Measurements from ENCODE around the gene DHRS13. TPM values are rescaled to one million over a fixed set of nuclear protein-coding genes. Genes with fewer than 3 reads are reported as not detected.

DHRS13 gene
- total RNA-seq, 1 donor from 2014 or later: 3.1 TPM

DNA sequence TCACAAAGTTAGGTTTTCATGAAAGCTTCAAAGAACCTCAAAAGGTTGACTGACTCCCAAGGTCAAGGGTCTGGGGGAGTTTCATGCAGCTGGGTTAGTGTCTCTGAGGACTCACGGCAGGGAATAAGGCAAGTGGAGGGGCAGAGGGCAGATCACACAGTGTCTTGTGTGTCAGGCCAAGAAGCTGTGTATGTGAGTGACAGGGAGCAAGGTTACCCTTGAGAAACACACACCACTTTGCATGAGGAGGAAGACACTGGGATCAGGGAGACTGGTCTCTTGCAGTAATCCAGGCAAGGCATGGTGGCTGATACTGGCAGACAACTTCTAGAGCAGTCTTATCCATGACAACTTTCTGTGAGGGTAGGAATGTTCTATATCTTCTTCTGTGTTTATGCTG lies 11.7 kb downstream of the DHRS13 start:
- peaks cover 53% of the 10 kb centered on the region for H3K4me1 ChIP-seq
- DNase-seq: no peak
- H3K9me3 ChIP-seq (replicated peaks): no peaks in the 10 kb centered on the region
- intact Hi-C loops (cut with micrococcal nuclease): no loop called here
- no peak overlapping the region for H3K4me3 ChIP-seq
- TF ChIP-seq, protein P1, sequence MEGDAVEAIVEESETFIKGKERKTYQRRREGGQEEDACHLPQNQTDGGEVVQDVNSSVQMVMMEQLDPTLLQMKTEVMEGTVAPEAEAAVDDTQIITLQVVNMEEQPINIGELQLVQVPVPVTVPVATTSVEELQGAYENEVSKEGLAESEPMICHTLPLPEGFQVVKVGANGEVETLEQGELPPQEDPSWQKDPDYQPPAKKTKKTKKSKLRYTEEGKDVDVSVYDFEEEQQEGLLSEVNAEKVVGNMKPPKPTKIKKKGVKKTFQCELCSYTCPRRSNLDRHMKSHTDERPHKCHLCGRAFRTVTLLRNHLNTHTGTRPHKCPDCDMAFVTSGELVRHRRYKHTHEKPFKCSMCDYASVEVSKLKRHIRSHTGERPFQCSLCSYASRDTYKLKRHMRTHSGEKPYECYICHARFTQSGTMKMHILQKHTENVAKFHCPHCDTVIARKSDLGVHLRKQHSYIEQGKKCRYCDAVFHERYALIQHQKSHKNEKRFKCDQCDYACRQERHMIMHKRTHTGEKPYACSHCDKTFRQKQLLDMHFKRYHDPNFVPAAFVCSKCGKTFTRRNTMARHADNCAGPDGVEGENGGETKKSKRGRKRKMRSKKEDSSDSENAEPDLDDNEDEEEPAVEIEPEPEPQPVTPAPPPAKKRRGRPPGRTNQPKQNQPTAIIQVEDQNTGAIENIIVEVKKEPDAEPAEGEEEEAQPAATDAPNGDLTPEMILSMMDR (IDR thresholded peaks at IDR 0.05; ENCODE audit: borderline replicate concordance): no peak
- H3K27ac ChIP-seq (replicated peaks): peak overlapping the region; percentile 58
- H3K27me3 ChIP-seq (ENCODE audit: low read depth): no peaks in the 10 kb centered on the region
- no peaks in the 10 kb centered on the region for H3K36me3 ChIP-seq

DNA sequence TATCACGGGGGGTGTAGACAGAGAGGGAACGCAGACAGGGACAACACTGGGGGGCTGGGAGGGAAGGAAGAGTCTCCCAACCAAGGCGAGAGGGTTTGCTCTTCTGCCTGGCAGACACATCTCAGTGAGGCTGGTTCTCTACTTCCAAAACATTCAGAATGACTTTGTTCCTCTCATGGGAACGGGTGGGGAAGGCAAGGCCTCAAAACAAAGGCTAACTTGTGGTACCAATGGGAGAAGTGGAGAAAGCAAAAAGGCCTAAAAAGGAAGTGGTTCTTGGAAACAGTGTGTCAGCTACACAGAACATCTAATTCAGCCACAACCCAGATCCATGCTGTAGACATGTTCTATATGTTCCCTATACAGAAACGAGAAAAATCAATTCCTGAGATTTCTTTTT lies 12.9 kb downstream of the DHRS13 start:
- intact Hi-C loops (cut with micrococcal nuclease): no loop called here
- peaks cover 53% of the 10 kb centered on the region for H3K4me1 ChIP-seq
- H3K4me3 ChIP-seq: no peak overlapping the region
- peak overlapping the region; percentile 21 for H3K27ac ChIP-seq (replicated peaks)
- no peaks in the 10 kb centered on the region for H3K9me3 ChIP-seq (replicated peaks)
- TF ChIP-seq, protein P1 (IDR thresholded peaks at IDR 0.05; ENCODE audit: borderline replicate concordance): no peak
- no peak for DNase-seq
- H3K27me3 ChIP-seq (ENCODE audit: low read depth): no peaks in the 10 kb centered on the region
- peaks cover 8% of the 10 kb centered on the region for H3K36me3 ChIP-seq

DNA sequence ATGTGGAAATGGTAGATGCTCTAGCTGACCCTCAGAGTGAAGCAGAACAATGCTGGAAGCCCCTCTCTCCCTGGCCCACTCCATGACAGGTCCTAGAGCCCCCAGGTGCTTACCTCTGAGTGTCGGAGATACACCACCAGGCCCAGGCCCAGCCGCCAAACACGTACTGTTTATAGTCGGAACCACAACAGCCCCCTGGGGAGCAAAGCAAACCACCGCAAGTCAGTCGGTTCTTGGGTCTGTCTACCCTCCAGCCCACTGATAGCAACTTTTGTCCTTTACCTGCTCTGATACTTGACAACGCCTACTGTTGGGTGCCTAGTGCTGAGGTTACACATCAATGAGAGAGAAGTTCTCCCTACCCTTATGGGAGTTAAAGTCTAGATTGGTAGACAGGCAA lies 14.0 kb downstream of the DHRS13 start:
- Histone ChIP-seq H3K4me1 (peaks cover 54% of the 10 kb centered on the region), H3K4me3 (no peak overlapping the region), H3K27ac (replicated peaks) (no peak overlapping the region), H3K36me3 (peaks cover 18% of the 10 kb centered on the region), H3K27me3 (ENCODE audit: low read depth) (no peaks in the 10 kb centered on the region), H3K9me3 (replicated peaks) (no peaks in the 10 kb centered on the region)
- TF ChIP-seq, protein P1 (IDR thresholded peaks at IDR 0.05; ENCODE audit: borderline replicate concordance): no peak
- intact Hi-C loops (cut with micrococcal nuclease): no loop called here
- no peak for DNase-seq

DNA sequence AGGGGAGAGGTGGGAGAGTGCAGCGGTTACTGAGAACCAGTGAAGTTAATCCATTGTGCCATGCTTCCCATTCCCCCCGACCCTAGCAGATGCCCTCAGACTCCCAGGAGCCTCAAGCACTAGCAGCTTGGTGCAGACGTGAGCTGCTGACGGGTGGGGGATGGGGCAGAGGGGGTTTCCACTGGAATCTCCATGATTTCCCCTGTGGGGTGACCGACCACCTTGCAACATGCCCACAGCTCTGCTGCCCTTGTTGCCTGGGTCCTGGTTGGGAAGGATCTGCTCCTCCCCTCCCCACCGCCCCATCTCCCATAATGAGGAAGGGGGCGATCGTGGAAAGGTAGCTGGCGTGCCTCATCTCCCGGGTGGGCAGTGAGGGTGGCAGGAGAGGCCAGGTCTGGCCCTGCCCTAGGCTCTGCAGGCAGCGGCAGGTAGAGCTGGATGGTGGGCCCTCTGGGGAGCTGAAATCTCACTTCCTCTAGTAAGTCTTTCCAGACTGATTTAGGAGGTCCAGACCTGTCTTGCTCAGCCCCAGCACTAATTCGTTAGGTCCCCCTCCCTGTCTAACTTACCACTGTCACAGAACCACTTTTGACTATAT lies 14.9 kb downstream of the DHRS13 start:
- TF ChIP-seq, protein P1 (IDR thresholded peaks at IDR 0.05; ENCODE audit: borderline replicate concordance): no peak
- H3K4me3 ChIP-seq: no peak overlapping the region
- peaks cover 46% of the 10 kb centered on the region for H3K4me1 ChIP-seq
- H3K36me3 ChIP-seq: peaks cover 26% of the 10 kb centered on the region
- no peak overlapping the region for H3K27ac ChIP-seq (replicated peaks)
- H3K27me3 ChIP-seq (ENCODE audit: low read depth): no peaks in the 10 kb centered on the region
- H3K9me3 ChIP-seq (replicated peaks): no peaks in the 10 kb centered on the region
- intact Hi-C loops (cut with micrococcal nuclease): no loop called here
- DNase-seq: no peak

DNA sequence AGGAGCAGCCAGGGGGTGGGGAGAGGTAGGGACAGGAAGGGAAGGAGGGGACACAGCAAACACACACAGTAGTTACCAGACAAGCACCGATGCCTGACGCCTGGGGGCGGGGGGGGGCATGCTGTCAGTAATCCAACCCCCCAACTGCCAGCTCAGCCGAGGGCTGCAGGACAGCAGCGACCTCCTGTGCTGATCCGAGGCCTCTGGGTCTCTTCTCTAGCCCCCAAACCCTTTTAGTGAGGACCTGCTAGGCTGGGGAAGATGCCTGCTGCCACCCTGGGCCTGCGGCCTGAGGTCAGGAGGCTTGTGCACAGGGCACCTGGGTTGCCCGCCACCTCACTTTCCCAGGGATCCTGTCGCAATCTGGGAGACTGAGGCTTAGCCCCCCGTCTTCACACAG lies 16.9 kb downstream of the DHRS13 start:
- intact Hi-C loops (cut with micrococcal nuclease): no loop called here

More for the DNA sequence above, 16.9 kb downstream of the DHRS13 start:
- H3K4me3 ChIP-seq: no peak overlapping the region
- no peaks in the 10 kb centered on the region for H3K27me3 ChIP-seq (ENCODE audit: low read depth)
- H3K36me3 ChIP-seq: peaks cover 46% of the 10 kb centered on the region
- TF ChIP-seq, protein P1 (IDR thresholded peaks at IDR 0.05; ENCODE audit: borderline replicate concordance): no peak
- H3K9me3 ChIP-seq (replicated peaks): no peaks in the 10 kb centered on the region
- H3K4me1 ChIP-seq: peaks cover 26% of the 10 kb centered on the region
- no peak for DNase-seq
- no peak overlapping the region for H3K27ac ChIP-seq (replicated peaks)

Data from left ventricle myocardium inferior (tissue), 1 donor.